Erythroblast (primary cell): Measurements from ENCODE around the gene UGGT1.

Source experiments
- DNase-seq, 2 experiments: peaks; one replicate each; lab custom pipeline; 2025; lab: John Stamatoyannopoulos, UW
- GATA1 ChIP-seq: IDR thresholded peaks from 2 replicates; pipeline ENCODE4 v1.6.1; 2011; ENCODE audit warnings: low read depth, mild to moderate bottlenecking, control low read depth, low read length, moderate library complexity
- POLR2A ChIP-seq: IDR thresholded peaks from 2 replicates; pipeline ENCODE4 v1.6.1; 2011; ENCODE audit warnings: mild to moderate bottlenecking, low read length

UGGT1 gene

GRCh38 chr2:128090945-128091725, at the start of gene UGGT1:
TSS of gene UGGT1 (plus strand) at chr2:128091200. CDS start at chr2:128091358, 158 bp downstream.
- TF ChIP-seq POLR2A (peak; percentile 99), GATA1 (no peak)
- peak; percentile 98 to 99 for DNase-seq

GRCh38 chr2:128041561-128041960, 49.4 kb upstream of the UGGT1 start:
- no peak for DNase-seq
- TF ChIP-seq GATA1 (no peak), POLR2A (no peak)

GRCh38 chr2:128043041-128043440, 48.0 kb upstream of the UGGT1 start:
- no peak for DNase-seq
- no peak for TF ChIP-seq POLR2A
- no peak for TF ChIP-seq GATA1

- DNase-seq: no peak
- TF ChIP-seq GATA1 (no peak), POLR2A (no peak)
These were observed 37.7 kb upstream of the UGGT1 start for GRCh38 chr2:128053331-128053730.

- TF ChIP-seq POLR2A (no peak), GATA1 (no peak)
- no peak for DNase-seq
These were observed 36.7 kb upstream of the UGGT1 start for GRCh38 chr2:128054104-128054885.

GRCh38 chr2:128057334-128057733, 33.7 kb upstream of the UGGT1 start:
- no peak for DNase-seq
- no peak for TF ChIP-seq GATA1
- TF ChIP-seq POLR2A: no peak

- DNase-seq: no peak
- no peak for TF ChIP-seq POLR2A
- TF ChIP-seq GATA1: no peak
These were observed 32.9 kb upstream of the UGGT1 start for GRCh38 chr2:128058114-128058513.

- TF ChIP-seq POLR2A (no peak), GATA1 (no peak)
- DNase-seq: no peak
These were observed 28.4 kb upstream of the UGGT1 start for GRCh38 chr2:128062571-128062970.

GRCh38 chr2:128064353-128064752, 26.6 kb upstream of the UGGT1 start:
- DNase-seq: no peak
- TF ChIP-seq POLR2A: no peak
- no peak for TF ChIP-seq GATA1

- no peak for DNase-seq
- TF ChIP-seq GATA1: no peak
- TF ChIP-seq POLR2A: no peak
These were observed 21.2 kb upstream of the UGGT1 start for GRCh38 chr2:128069769-128070168.

GRCh38 chr2:128073278-128073677, 17.7 kb upstream of the UGGT1 start:
- no peak for DNase-seq
- no peak for TF ChIP-seq GATA1
- TF ChIP-seq POLR2A: no peak

- TF ChIP-seq POLR2A (no peak), GATA1 (no peak)
- DNase-seq: no peak
These were observed 14.4 kb upstream of the UGGT1 start for GRCh38 chr2:128076461-128077106.

- TF ChIP-seq POLR2A (no peak), GATA1 (no peak)
- no peak for DNase-seq
These were observed 6.2 kb upstream of the UGGT1 start for GRCh38 chr2:128084757-128085156.

GRCh38 chr2:128086244-128086643, 4.8 kb upstream of the UGGT1 start:
- no peak for DNase-seq
- TF ChIP-seq GATA1: no peak
- TF ChIP-seq POLR2A: no peak

GRCh38 chr2:128090575-128090944, 440 bp upstream of the UGGT1 start:
- no peak for DNase-seq

More at GRCh38 chr2:128090575-128090944, 440 bp upstream of the UGGT1 start:
- TF ChIP-seq GATA1: no peak
- no peak for TF ChIP-seq POLR2A
